Stomach (tissue), 4 donors: ENCODE results near the gene TENM4.

Experiments
- CTCF ChIP-seq, 7 experiments: fragments of 450-650 bp in 4 of 7; fragments of 200-600 bp in 3 of 7; sonication (generic) in 3 of 7; IDR thresholded peaks; one replicate each; pipeline ENCODE4 v1.5.1; 2016 to 2019; ENCODE audit warnings: antibody characterized with exemption in 7 of 7, control low read depth in 2 of 7, mild to moderate bottlenecking in 1 of 7
- POLR2A ChIP-seq, 4 donors: fragments of 450-650 bp; IDR thresholded peaks; one replicate each; pipeline ENCODE4 v1.6.1; 2016; ENCODE audit warnings: antibody characterized with exemption in 4 of 4, control low read depth in 2 of 4, mild to moderate bottlenecking in 1 of 4, moderate library complexity in 1 of 4

- TF ChIP-seq CTCF (IDR thresholded peaks at IDR 0.05) (no peak), POLR2A (IDR thresholded peaks at IDR 0.05) (no peak)
Observed at GRCh38 chr11:78828676-78829075, 612.2 kb downstream of the TENM4 start.
